Keratinocyte (primary cell): ENCODE measurements around the gene UCK2.

ENCODE experiments used
- EZH2 ChIP-seq: IDR thresholded peaks from one replicate; pipeline ENCODE4 v1.6.1; 2012; ENCODE audit warnings: inconsistent platforms, mild to moderate bottlenecking, low read length, moderate library complexity
- TF ChIP-seq, protein P1 (sequence below), 3 experiments: IDR thresholded peaks in 1 of 3; conservative IDR thresholded peaks in 1 of 3; optimal IDR thresholded peaks in 1 of 3; 2 replicates in 2 of 3; 3 replicates in 1 of 3; pipeline versions ENCODE3 to v1.5.1; 2011; ENCODE audit warnings: low read length in 3 of 3, mild to moderate bottlenecking in 3 of 3, moderate library complexity in 2 of 3, control low read depth in 1 of 3, inconsistent platforms in 1 of 3; ENCODE audit not compliant: insufficient read depth in 2 of 3; ENCODE audit errors: extremely low read depth in 1 of 3

GRCh38 chr1:165871311-165872067, 44.1 kb downstream of the UCK2 start:
- TF ChIP-seq, protein P1, sequence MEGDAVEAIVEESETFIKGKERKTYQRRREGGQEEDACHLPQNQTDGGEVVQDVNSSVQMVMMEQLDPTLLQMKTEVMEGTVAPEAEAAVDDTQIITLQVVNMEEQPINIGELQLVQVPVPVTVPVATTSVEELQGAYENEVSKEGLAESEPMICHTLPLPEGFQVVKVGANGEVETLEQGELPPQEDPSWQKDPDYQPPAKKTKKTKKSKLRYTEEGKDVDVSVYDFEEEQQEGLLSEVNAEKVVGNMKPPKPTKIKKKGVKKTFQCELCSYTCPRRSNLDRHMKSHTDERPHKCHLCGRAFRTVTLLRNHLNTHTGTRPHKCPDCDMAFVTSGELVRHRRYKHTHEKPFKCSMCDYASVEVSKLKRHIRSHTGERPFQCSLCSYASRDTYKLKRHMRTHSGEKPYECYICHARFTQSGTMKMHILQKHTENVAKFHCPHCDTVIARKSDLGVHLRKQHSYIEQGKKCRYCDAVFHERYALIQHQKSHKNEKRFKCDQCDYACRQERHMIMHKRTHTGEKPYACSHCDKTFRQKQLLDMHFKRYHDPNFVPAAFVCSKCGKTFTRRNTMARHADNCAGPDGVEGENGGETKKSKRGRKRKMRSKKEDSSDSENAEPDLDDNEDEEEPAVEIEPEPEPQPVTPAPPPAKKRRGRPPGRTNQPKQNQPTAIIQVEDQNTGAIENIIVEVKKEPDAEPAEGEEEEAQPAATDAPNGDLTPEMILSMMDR (optimal IDR thresholded peaks at IDR 0.05 in 1 of 3, IDR thresholded peaks at IDR 0.05 in 1 of 3, conservative IDR thresholded peaks at IDR 0.05 in 1 of 3; ENCODE audit: extremely low read depth in 1 of 3, insufficient read depth in 2 of 3, low read length in 3 of 3) = peak in 2 of 3 experiments; percentile 40 to 46
- TF ChIP-seq EZH2 = no peak
